OCI-LY7 (cell line): ENCODE data around the gene RNF208. TPM values are rescaled to one million over a fixed set of nuclear protein-coding genes. Genes with fewer than 3 reads are reported as not detected.

ENCODE experiments used
- BruUV-seq: library from RNA; stranded (reverse); fragments of 400-500 nt; replicated peaks from 2 replicates; lab custom pipeline; 2021; lab: Mats Ljungman, UMichigan
- CTCF ChIA-PET: fragments of 300-600 bp; sonication (Branson Sonifier 250); formaldehyde crosslinking; loops from one replicate; lab custom pipeline; 2022; ENCODE audit warnings: antibody characterized with exemption; ENCODE audit not compliant: unreplicated experiment; lab: Charles Lee
- POLR2A ChIA-PET: fragments of 300-600 bp; sonication (Branson Sonifier 250); formaldehyde crosslinking; loops from one replicate; lab custom pipeline; 2022; ENCODE audit warnings: antibody characterized with exemption; lab: Charles Lee
- DNase-seq: peaks from one replicate; pipeline ENCODE4 v3.0.0-alpha.2; 2015; ENCODE audit warnings: low spot score
- H2AFZ ChIP-seq: fragments of 200-600 bp; sonication (generic), shearing (Covaris generic); 2 replicates; pipeline ENCODE4 v1.6.1; 2014; ENCODE audit warnings: mild to moderate bottlenecking, antibody characterized with exemption, low read length, moderate library complexity
- H3K27ac ChIP-seq: fragments of 200-600 bp; sonication (generic); 2 replicates; pipeline ENCODE4 v1.5.1; 2014; ENCODE audit warnings: mixed run types, low read depth, mild to moderate bottlenecking, moderate library complexity, low read length, inconsistent platforms; ENCODE audit not compliant: poor library complexity, severe bottlenecking
- H3K36me3 ChIP-seq: fragments of 200-600 bp; sonication (generic); 2 replicates; pipeline ENCODE4 v1.6.1; 2014; ENCODE audit warnings: mild to moderate bottlenecking, antibody characterized with exemption, low read length, moderate library complexity, mixed read lengths; ENCODE audit not compliant: insufficient read depth
- H3K4me1 ChIP-seq: fragments of 200-600 bp; sonication (generic); 2 replicates; pipeline ENCODE4 v1.5.1; 2014; ENCODE audit warnings: mild to moderate bottlenecking, low read length; ENCODE audit not compliant: insufficient read depth, poor library complexity, severe bottlenecking
- H3K4me2 ChIP-seq: fragments of 200-600 bp; sonication (generic); 2 replicates; pipeline ENCODE4 v1.6.1; 2014; ENCODE audit warnings: mild to moderate bottlenecking, low read length
- H3K4me3 ChIP-seq: fragments of 200-600 bp; sonication (generic); 2 replicates; pipeline ENCODE4 v1.5.1; 2014; ENCODE audit warnings: mild to moderate bottlenecking, low read depth, low read length; ENCODE audit not compliant: poor library complexity, severe bottlenecking
- H3K79me2 ChIP-seq: fragments of 200-600 bp; sonication (generic); 2 replicates; pipeline ENCODE4 v1.6.1; 2016; ENCODE audit warnings: low read depth, mild to moderate bottlenecking, low read length, moderate library complexity, mixed read lengths; ENCODE audit not compliant: insufficient read depth
- H3K9me2 ChIP-seq: fragments of 200-600 bp; sonication (generic); 2 replicates; pipeline ENCODE4 v1.6.1; 2016; ENCODE audit warnings: mild to moderate bottlenecking, low read length, mixed read lengths; ENCODE audit not compliant: insufficient read depth
- H3K9me3 ChIP-seq: fragments of 200-600 bp; sonication (generic); 2 replicates; pipeline ENCODE4 v1.6.1; 2014; ENCODE audit warnings: mild to moderate bottlenecking, mixed run types, low read length, mixed read lengths
- H4K20me1 ChIP-seq: fragments of 200-600 bp; sonication (generic); 2 replicates; pipeline ENCODE4 v1.6.1; 2014; ENCODE audit warnings: mild to moderate bottlenecking, antibody characterized with exemption, low read length, moderate library complexity, mixed read lengths; ENCODE audit not compliant: insufficient read depth
- EZH2phosphoT487 ChIP-seq: fragments of 200-600 bp; sonication (generic); IDR thresholded peaks from 2 replicates; pipeline ENCODE4 v1.6.1; 2018; ENCODE audit warnings: low read depth, borderline replicate concordance, mild to moderate bottlenecking, mixed run types, antibody characterized with exemption, low read length, moderate library complexity, mixed read lengths
- intact Hi-C: fragments of 100-400 bp; cut with micrococcal nuclease; formaldehyde crosslinking; loops from one replicate; pipeline ENCODE4 v1.10.0; 2022; ENCODE audit not compliant: unreplicated experiment
- total RNA-seq, 2 experiments: library from RNA; depleted of rRNA in 1 of 2; stranded (reverse); fragments of >200 nt in 1 of 2; shearing (Covaris generic) in 1 of 2; gene quantifications; 2 replicates each; pipeline ENCODE4 v1.2.3, GENCODE V29; 2014 to 2022
- TF ChIP-seq, protein P1 (sequence below): fragments of 200-600 bp; sonication (generic); conservative IDR thresholded peaks from 2 replicates; pipeline ENCODE4 v1.5.1; 2014; ENCODE audit warnings: mild to moderate bottlenecking, antibody characterized with exemption, low read length, moderate library complexity, mixed read lengths

RNF208 gene
- total RNA-seq, 2 experiments from 2014 or later = 0.47 to 5.5 TPM

- peak overlapping the region; percentile 75 for H3K4me2 ChIP-seq
- peaks cover 14% of the 10 kb centered on the region for H4K20me1 ChIP-seq
Measured at GRCh38 chr9:137237759-137238726, 16.0 kb upstream of the RNF208 start.

GRCh38 chr9:137236936-137237421 lies 14.9 kb upstream of the RNF208 start:
- Histone ChIP-seq H3K27ac (peak overlapping the region; percentile 29), H3K4me1 (peaks cover 49% of the 10 kb centered on the region), H3K79me2 (peaks cover 22% of the 10 kb centered on the region), H3K9me2 (no peaks in the 10 kb centered on the region), H3K4me2 (peak overlapping the region; percentile 75), H3K4me3 (peak overlapping the region; percentile 48), H3K36me3 (peaks cover 5% of the 10 kb centered on the region), H3K9me3 (no peaks in the 10 kb centered on the region), H4K20me1 (peaks cover 3% of the 10 kb centered on the region), H2AFZ (no peak overlapping the region)
- no peak for DNase-seq
- CTCF ChIA-PET = interaction anchor here (1.2 kb wide), 1 partner anchor 107 kb away, joined by 6 read pairs; no protein-coding TSS in a partner anchor
- intact Hi-C loops = loop anchor here (2.0 kb wide), 2 partner anchors 32 to 168 kb away; no protein-coding TSS in a partner anchor
- POLR2A ChIA-PET = interaction anchor here (0.8 kb wide), 1 partner anchor 17 kb away, joined by 3 read pairs; no protein-coding TSS in a partner anchor
- TF ChIP-seq, protein P1, sequence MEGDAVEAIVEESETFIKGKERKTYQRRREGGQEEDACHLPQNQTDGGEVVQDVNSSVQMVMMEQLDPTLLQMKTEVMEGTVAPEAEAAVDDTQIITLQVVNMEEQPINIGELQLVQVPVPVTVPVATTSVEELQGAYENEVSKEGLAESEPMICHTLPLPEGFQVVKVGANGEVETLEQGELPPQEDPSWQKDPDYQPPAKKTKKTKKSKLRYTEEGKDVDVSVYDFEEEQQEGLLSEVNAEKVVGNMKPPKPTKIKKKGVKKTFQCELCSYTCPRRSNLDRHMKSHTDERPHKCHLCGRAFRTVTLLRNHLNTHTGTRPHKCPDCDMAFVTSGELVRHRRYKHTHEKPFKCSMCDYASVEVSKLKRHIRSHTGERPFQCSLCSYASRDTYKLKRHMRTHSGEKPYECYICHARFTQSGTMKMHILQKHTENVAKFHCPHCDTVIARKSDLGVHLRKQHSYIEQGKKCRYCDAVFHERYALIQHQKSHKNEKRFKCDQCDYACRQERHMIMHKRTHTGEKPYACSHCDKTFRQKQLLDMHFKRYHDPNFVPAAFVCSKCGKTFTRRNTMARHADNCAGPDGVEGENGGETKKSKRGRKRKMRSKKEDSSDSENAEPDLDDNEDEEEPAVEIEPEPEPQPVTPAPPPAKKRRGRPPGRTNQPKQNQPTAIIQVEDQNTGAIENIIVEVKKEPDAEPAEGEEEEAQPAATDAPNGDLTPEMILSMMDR = no peak
- no peak for TF ChIP-seq EZH2phosphoT487
- no TSS peak for BruUV-seq

More at GRCh38 chr9:137237759-137238726, 16.0 kb upstream of the RNF208 start:
- H3K79me2 ChIP-seq = peaks cover 32% of the 10 kb centered on the region
- BruUV-seq = no TSS peak
- no peaks in the 10 kb centered on the region for H3K9me3 ChIP-seq
- TF ChIP-seq EZH2phosphoT487 = no peak
- TF ChIP-seq, protein P1 = no peak
- no peaks in the 10 kb centered on the region for H3K9me2 ChIP-seq
- H2AFZ ChIP-seq = no peak overlapping the region
- H3K4me1 ChIP-seq = peaks cover 59% of the 10 kb centered on the region
- peaks cover 15% of the 10 kb centered on the region for H3K36me3 ChIP-seq
- peak overlapping the region; percentile 29 for H3K27ac ChIP-seq
- DNase-seq = no peak
- intact Hi-C loops = loop anchor here (2.0 kb wide), 2 partner anchors 31 to 169 kb away; no protein-coding TSS in a partner anchor
- POLR2A ChIA-PET = interaction anchor here (0.8 to 3.3 kb wide), 2 partner anchors 16 to 17 kb away, joined by 3 to 26 read pairs; partner anchors contain the start of gene NELFB
- CTCF ChIA-PET = interaction anchor here (0.5 to 0.6 kb wide), 3 partner anchors 31 to 199 kb away, joined by 3 to 5 read pairs (median 3); no protein-coding TSS in a partner anchor
- peak overlapping the region; percentile 80 for H3K4me3 ChIP-seq
